H54 (cell line): ENCODE measurements around the gene NRIP3.

Experiments used
- DNase-seq: peaks from one replicate; pipeline ENCODE4 v3.0.0; 2011; ENCODE audit warnings: low spot score, mixed read lengths; ENCODE audit not compliant: insufficient read length
- FAIRE-seq: peaks from 3 replicates; lab custom pipeline; 2011; peaks lifted over from hg19 to GRCh38; lab: Jason Lieb, UNC
- POLR2A ChIP-seq: IDR thresholded peaks from 2 replicates; pipeline ENCODE4 v1.6.1; 2011; ENCODE audit warnings: low read depth, mild to moderate bottlenecking, low read length

NRIP3 gene

DNA sequence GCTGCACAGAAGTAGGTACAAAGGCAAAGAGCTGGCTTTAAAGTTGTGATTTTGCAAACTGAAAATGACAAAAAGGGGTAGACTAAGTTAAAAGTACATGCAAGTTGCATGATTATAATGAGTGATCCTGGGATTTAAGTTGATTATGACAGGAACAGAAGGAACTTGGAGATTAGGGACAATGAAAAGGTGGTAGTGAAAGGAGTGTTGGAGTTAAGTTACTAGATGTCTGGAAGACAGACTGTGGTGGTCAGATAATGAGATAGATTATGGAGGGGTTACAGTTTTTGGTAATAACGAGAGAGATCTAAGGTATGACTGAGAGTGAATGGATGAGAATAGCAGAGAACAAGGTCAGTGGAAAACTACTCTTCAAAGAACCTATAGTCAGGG is 31.9 kb downstream of the NRIP3 start:
- DNase-seq (no peak), FAIRE-seq (no peak)
- TF ChIP-seq POLR2A, result no peak

DNA sequence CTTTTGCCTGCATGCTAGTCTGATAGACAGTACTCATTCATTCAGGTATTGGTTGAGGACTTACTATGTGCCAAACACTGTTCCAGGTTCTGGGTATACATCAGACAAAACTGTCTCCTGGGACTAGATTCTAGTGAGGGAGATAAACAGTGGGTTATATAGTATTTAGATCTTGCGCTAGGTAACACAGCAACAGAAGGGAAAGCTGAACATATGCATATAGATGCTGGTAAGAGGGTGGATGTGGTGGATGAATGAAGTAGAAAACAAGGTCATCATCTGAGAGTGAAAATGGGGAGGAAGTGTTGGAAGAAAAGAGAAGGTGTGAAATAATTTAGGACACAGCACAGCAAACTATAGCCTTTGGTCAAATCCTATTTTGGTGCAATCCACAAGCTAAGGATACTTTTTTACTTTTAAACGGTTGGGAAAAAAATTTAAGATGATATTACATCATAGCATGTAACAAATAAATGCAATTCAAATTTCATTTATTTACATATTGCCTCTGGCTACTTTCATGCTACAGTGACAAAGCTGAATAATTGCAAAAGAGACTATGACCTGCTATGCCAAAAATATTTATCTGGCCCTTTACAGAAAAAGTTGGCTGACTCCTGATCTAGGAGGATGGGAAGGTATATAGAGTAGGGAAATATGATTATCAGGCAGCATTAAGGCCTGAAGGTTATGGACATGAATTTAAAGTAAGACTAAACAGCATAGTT is 32.4 kb downstream of the NRIP3 start:
- FAIRE-seq (no peak), DNase-seq (no peak)
- no peak for TF ChIP-seq POLR2A

DNA sequence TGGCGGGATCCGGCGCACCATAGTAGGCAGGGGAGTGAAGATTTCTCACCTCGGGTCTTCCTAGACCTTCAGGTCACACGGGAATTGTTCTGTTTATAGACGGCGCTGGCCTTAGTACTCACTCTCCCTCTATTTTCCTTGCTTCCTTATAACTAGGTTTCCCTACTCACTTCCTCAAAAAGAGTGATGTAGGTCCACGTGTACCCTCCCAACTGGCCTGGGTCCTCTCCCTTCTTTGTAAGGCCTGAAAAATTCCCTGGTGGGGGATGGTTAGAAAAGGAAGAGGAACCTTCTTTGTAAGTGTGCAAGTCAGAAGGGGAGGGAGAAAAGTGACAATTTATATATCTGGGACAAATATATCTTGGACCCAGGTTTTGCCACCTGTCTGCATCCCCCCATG is 36.6 kb downstream of the NRIP3 start:
- FAIRE-seq (no peak), DNase-seq (no peak)
- no peak for TF ChIP-seq POLR2A

DNA sequence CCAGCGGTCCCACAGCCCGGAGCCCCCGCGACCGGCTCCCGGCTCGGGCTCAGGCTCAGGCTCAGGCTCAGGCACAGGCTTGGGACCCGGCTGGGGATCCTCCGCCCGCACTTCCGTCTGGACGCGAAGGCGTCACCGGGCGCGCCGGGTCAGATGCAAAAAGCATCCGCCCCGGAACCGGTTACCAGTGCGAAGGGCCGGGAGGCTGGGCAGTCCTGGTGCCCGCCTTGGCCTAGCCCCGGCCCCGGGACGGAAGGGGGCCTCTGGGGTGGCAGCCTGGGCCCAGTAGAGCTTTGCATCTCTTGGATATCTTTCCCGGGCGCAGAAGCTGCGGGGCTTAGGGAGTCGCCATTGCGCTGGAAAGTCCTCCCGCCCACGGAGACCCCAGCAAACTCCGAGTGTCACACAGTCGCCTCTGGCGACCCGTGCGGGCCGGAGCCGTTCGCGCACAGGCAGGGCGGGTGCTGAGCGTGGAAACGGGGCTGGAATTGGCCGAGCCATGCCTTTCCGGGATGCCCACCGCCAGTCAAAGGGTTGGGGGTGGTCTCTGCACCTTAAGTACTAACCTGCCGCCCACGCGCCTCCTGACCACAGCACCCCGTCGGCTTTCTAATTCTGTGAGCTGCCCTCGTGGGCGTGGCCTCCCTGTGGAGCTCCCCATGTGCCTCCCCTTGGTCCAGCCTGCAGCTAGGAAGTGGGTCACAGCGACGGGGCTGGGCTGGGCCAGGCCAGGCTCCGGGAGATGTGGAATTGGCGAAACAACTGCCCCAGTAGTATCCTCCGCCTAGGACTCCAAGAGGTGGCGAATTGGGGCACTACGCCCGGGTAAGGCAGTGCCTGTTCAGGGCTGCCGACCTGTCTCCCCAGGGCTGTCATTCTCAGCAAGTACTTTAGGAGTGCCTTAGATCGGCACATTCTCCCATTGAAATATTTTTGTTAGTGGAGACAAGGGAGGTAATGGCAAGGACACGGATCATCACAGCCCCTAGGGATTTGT is 39.2 kb downstream of the NRIP3 start, which contains the start of gene TMEM9B:
Gene TMEM9B (minus strand): TSS at position 119 of the 997 bp plus-strand sequence. CDS start 129 bp downstream, outside the sequence.
- peak; percentile 90 for FAIRE-seq
- peak; percentile 98 for DNase-seq
- peak; percentile 73 for TF ChIP-seq POLR2A

DNA sequence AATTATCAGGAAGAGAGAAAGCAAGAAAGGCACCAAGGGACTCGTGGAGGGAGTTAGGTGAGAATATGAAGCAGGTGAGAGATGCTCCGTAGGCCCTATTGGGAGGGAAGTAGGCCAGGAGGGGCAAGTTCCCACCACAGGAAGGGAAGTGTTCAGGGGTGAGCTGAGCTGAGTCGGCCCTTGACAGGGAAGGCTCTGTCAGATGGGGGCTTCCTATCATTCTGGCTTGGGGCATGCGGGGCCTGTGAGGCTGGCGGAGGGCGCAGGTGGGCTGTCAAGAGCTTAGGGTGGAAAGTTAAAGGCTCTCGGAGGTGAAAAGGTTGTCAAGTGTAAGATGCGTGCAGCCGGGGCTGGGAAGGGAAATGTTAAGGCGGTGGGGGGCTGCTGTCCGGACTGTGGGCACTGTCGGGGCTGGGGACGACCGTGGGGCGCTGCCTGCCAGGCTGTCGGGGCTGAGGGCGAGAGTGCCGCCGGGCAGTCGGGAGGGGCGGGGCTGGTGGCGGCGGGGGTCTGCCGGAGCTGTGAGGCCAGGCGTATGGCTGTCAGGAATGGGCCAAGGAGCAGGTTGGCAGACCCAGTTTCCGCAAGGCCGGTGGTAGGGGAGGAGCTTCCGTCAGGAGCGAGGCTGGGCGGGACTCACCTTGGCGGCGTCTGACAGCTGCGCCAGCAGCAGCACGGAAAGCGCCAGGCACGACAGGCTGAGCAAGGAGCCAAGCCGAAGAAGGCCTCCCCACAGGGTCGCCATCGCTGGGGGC is 40.1 kb downstream of the NRIP3 start:
- TF ChIP-seq POLR2A, result no peak; the same call in 1 of the 2 replicates
- DNase-seq (peak; percentile 93), FAIRE-seq (no peak)

DNA sequence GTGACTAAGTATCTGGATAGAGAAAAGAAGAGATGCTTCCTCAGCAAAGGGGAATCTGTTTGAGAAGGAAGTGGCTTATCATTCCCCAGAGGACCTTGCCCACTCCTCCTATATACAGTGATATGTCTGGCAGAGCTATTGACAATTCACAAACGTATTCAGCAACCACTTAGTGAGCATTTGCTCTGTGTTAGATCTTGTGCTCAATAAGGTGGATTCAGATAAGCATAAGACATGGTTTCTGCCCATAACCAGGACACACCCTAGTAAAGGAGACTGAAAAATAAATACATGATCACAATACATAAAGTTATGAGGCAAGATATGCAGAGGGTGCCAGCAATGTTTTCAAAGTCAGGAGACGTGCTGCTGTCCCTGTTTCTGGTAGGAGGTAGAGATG is 41.0 kb downstream of the NRIP3 start:
- no peak for DNase-seq
- TF ChIP-seq POLR2A, result no peak
- FAIRE-seq, result no peak

DNA sequence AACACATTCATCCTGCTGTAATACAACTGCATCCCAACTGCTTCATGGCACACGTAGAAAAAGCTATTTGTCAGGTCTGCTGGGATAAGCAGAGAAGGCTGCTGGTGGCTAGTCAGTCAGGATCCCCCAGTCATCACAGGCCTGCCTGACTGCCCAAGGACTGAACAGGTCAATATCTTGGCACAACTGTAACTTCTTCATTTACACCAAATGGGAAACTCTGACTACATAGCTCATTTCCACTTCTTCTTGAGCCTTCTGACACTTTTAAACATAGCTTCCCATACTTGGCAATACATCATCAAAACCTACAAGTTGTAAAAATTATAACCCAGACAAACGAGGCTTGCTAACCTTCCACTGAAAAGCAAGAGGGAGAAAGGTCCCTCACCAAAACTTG is 42.4 kb downstream of the NRIP3 start:
- no peak for TF ChIP-seq POLR2A
- DNase-seq (no peak), FAIRE-seq (no peak)

DNA sequence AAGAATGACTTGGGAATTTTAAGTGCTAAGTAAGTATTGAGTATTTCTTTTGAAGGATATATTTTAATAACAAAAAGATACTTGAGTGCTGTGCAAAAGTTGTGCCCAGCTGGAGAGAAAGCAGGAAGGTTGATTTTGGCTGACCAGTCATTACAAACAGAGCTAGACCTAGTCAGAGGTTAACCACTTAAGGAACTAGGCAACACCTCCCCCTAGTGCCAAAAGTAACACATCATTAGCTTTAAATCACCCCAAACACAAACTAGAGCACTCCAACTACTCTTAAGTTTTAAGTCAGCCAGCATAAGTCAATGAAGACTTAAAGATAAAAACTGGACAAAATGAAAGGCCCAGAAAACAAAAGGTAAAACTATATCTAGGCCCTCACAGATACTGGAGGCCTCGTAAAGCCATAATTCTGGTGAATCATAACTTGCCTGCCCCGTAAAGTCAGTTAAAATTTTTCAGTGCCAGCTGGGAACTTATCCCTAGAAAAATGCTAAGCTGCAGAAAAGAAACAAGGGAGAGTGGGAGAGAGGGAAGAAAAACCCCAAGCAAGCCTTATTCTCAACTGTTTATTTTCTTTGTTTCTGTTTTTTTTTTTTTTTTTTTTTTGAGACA is 44.1 kb downstream of the NRIP3 start:
- no peak for TF ChIP-seq POLR2A
- DNase-seq (peak; percentile 73), FAIRE-seq (peak; percentile 76)

DNA sequence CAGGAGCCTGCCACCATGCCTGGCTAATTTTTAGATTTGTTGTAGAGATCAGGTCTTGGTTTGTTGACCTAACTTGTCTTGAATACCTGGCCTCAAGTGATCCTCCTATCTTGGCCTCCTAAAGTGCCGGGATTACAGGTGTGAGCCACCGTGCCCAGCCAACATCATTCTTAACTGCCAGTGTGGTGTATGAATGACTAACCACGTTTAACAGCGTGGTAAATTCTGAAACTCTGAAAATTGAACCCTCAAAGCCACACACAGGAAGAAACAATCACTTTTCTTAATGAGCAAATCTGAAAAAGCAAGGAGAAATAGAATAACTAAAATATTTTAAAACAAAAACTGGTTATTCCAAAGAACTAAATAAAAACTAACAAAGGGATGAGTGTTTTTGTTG is 46.9 kb downstream of the NRIP3 start:
- DNase-seq (no peak), FAIRE-seq (no peak)
- no peak for TF ChIP-seq POLR2A

DNA sequence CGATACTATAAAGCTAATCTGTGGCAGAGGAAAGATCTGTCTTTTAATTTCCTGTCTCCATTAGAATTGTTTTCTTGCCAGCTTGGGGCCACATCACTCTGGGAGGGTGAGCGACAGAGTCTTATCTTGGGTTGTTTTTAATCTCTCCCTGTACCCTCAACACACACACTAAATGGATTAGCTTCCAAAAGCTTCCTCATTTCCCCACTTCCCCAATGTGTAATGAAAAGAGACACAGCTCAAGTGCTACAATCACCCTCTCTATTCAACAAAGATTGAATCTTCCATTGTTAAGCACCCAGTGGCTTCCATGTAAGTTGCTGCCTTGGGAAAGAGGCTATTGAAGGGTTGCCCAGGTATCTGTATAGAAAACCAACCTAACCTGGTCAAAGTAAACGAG is 54.9 kb downstream of the NRIP3 start:
- FAIRE-seq (peak; percentile 68), DNase-seq (no peak)
- no peak for TF ChIP-seq POLR2A

DNA sequence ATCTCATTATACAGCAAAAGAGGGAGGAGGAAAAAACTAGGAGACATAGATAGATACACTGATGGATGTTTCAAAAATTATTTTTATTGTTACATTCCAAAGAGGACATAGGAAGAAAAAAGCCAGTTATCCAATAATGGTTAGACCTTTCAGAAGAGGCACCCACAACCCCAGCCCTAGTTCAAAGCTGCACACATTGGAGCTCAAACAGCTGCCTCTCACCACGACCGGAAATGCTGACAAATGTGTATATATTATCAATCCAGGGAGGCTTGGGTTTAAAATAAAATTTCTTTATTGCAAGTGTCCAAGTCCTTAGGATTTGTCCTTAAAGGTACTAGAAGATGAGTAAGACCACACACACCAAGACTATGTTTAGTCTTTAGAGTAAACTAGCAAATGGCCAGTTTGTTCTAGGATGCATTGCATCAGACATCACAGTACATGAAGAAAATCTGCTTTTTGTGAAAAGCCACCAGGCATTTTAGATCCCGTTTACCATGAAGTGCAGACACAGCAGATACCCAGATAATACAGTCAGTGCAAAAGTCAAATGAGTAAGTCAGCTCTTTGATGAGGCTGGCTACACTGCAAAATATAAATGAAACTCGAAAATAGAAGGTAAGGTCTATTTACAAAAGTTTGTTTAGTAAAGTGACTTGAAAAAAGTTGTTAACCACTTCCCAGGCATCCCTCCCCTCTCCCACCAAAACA is 56.4 kb downstream of the NRIP3 start:
- DNase-seq, result no peak
- no peak for FAIRE-seq
- no peak for TF ChIP-seq POLR2A

DNA sequence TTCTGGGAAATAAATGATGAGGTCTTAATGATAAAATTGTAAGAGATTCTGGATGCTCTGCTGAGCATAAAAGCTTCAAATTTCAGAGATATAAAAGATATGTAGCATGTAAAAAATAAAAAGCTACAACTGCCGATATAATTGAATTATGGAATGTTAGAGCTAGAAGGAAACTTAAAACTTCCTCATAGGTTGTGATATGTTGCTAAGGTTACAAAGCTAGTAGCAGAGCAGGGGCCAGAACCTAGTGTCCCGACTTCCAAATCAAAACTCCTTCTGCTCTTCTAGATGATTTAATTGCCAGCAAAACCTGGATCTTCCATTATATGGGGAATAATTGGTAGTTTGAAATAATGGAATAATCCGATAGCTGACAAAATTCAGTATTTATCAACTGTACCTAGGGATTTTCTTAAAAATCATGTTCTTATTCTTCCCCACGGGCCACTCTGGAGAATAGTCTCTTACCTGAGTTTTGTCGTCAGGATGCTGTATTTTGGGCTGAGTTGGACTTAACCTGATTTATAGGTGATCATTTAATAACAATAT is 61.2 kb downstream of the NRIP3 start, which contains the start of gene ASCL3:
Gene ASCL3 (minus strand): TSS at position 499 of the 549 bp plus-strand sequence. CDS start 4,855 bp downstream, outside the sequence.
- FAIRE-seq (no peak), DNase-seq (no peak)
- TF ChIP-seq POLR2A, result no peak
